Caco-2 (cell line): ENCODE data around the gene KRTAP5-4. TPM values are rescaled to one million over a fixed set of nuclear protein-coding genes. Genes with fewer than 3 reads are reported as not detected.
A peak's percentile ranks its signal among the peaks of the same experiment; 100 is the strongest.
"Not testable (repeated sequence)": the region's sequence is repeated elsewhere in the genome, so short reads cannot be mapped to it uniquely, and the experiment has no call there.

ENCODE experiments used
- BruUV-seq: library from RNA; stranded (reverse); fragments of 400-500 nt; replicated peaks from 2 replicates; lab custom pipeline; 2021; lab: Mats Ljungman, UMichigan
- CTCF ChIA-PET: fragments of 300-600 bp; sonication (Branson Sonifier 250); formaldehyde crosslinking; loops from one replicate; lab custom pipeline; 2022; ENCODE audit warnings: antibody characterized with exemption; lab: Charles Lee
- POLR2A ChIA-PET: fragments of 300-600 bp; sonication (Branson Sonifier 250); formaldehyde crosslinking; loops from one replicate; lab custom pipeline; 2022; ENCODE audit warnings: antibody characterized with exemption; lab: Charles Lee
- DNase-seq, 2 experiments: peaks; one replicate each; pipeline versions ENCODE4 v3.0.0 to v3.0.0-alpha.2; 2020 to 2022
- H3K27me3 ChIP-seq: replicated peaks from 2 replicates; pipeline ENCODE4 v1.6.0; 2011; ENCODE audit warnings: low read length; ENCODE audit not compliant: control insufficient read depth, insufficient read depth
- H3K36me3 ChIP-seq: 2 replicates; pipeline ENCODE4 v1.5.1; 2011; ENCODE audit warnings: low read length; ENCODE audit not compliant: control insufficient read depth, insufficient read depth
- H3K4me1 ChIP-seq: fragments of 250-450 bp; sonication (Bioruptor Pico); 2 replicates; pipeline ENCODE4 v1.5.1; 2020; ENCODE audit warnings: mild to moderate bottlenecking
- H3K4me3 ChIP-seq: 2 replicates; pipeline ENCODE4 v1.5.1; 2011; ENCODE audit warnings: low read depth, mild to moderate bottlenecking, control low read depth, low read length
- H3K9me3 ChIP-seq: fragments of 250-450 bp; sonication (Bioruptor Pico); 2 replicates; pipeline ENCODE4 v1.5.1; 2020; ENCODE audit warnings: mild to moderate bottlenecking, moderate library complexity
- H3K27ac Mint-ChIP-seq: one replicate; pipeline ENCODE4 v1.8.0; 2022; ENCODE audit warnings: mixed read lengths; ENCODE audit not compliant: unreplicated experiment
- H3K27me3 Mint-ChIP-seq: one replicate; pipeline ENCODE4 v1.8.0; 2022; ENCODE audit warnings: mixed read lengths; ENCODE audit not compliant: insufficient read depth, unreplicated experiment
- H3K36me3 Mint-ChIP-seq: one replicate; pipeline ENCODE4 v1.8.0; 2022; ENCODE audit warnings: mild to moderate bottlenecking, mixed read lengths; ENCODE audit not compliant: insufficient read depth, unreplicated experiment
- H3K4me1 Mint-ChIP-seq: one replicate; pipeline ENCODE4 v1.8.0; 2022; ENCODE audit warnings: low read depth, mixed read lengths; ENCODE audit not compliant: unreplicated experiment
- H3K4me3 Mint-ChIP-seq: one replicate; pipeline ENCODE4 v1.8.0; 2022; ENCODE audit warnings: mild to moderate bottlenecking, moderate library complexity, mixed read lengths; ENCODE audit not compliant: unreplicated experiment
- H3K9me3 Mint-ChIP-seq: one replicate; pipeline ENCODE4 v1.8.0; 2022; ENCODE audit warnings: mixed read lengths; ENCODE audit not compliant: unreplicated experiment
- CTCF ChIP-seq, 2 experiments: fragments of 200-600 bp in 1 of 2; IDR thresholded peaks; 1 replicate in 1 of 2; 2 replicates in 1 of 2; pipeline versions ENCODE4 v1.5.1 to v1.8.0; 2011 to 2022; ENCODE audit warnings: antibody characterized with exemption in 1 of 2, control low read depth in 1 of 2, inconsistent platforms in 1 of 2, low read depth in 1 of 2, low read length in 1 of 2, mild to moderate bottlenecking in 1 of 2, moderate library complexity in 1 of 2; ENCODE audit not compliant: insufficient read depth in 1 of 2, severe bottlenecking in 1 of 2, unreplicated experiment in 1 of 2
- intact Hi-C: fragments of 100-400 bp; cut with micrococcal nuclease; formaldehyde crosslinking; loops from one replicate; pipeline ENCODE4 v1.10.0; 2022; ENCODE audit not compliant: unreplicated experiment
- total RNA-seq: library from RNA; stranded (reverse); gene quantifications from 2 replicates; pipeline ENCODE4 v1.2.3, GENCODE V29; 2022

KRTAP5-4 gene
- total RNA-seq, 1 experiment from 2014 or later, result not detected

- no peaks in the 10 kb centered on the region for H3K36me3 Mint-ChIP-seq
- H3K4me1 Mint-ChIP-seq, result no peaks in the 10 kb centered on the region
- no peak for TF ChIP-seq CTCF (IDR thresholded peaks at IDR 0.05; ENCODE audit: insufficient read depth in 1 of 2, low read depth in 1 of 2, low read length in 1 of 2, severe bottlenecking in 1 of 2, unreplicated experiment in 1 of 2)
- DNase-seq, result no peak
- no TSS peak for BruUV-seq
- peaks cover 7% of the 10 kb centered on the region; the same call in 1 of the 2 replicates for H3K9me3 ChIP-seq
- no peak overlapping the region for H3K27ac Mint-ChIP-seq
- H3K4me1 ChIP-seq, result 0 out of 2 replicates have a peak, but pooled peaks cover 10% of the 10 kb centered on the region
- peaks cover 2% of the 10 kb centered on the region for H3K27me3 ChIP-seq
- no peaks in the 10 kb centered on the region for H3K36me3 ChIP-seq
- intact Hi-C loops, result no loop called here
- H3K27me3 Mint-ChIP-seq, result no peaks in the 10 kb centered on the region
- peaks cover 17% of the 10 kb centered on the region for H3K9me3 Mint-ChIP-seq
- H3K4me3 ChIP-seq, result no peak overlapping the region
- ChIA-PET POLR2A (no interaction called here), CTCF (interaction anchor here (1.6 kb wide), 1 partner anchor 30 kb away, joined by 9 read pairs; no protein-coding TSS in a partner anchor)
- H3K4me3 Mint-ChIP-seq, result no peak overlapping the region
Observed at GRCh38 chr11:1576825-1577224, 45.1 kb downstream of the KRTAP5-4 start.

GRCh38 chr11:1575756-1576155 lies 46.2 kb downstream of the KRTAP5-4 start:
- H3K4me3 Mint-ChIP-seq, result peak overlapping the region; percentile 29
- ChIA-PET CTCF (interaction anchor here (1.4 to 2.9 kb wide), 3 partner anchors 20 to 29 kb away, joined by 7 to 21 read pairs (median 9); no protein-coding TSS in a partner anchor), POLR2A (interaction anchor here (0.7 kb wide), 1 partner anchor 27 kb away, joined by 3 read pairs; no protein-coding TSS in a partner anchor)
- H3K4me3 ChIP-seq, BruUV-seq, DNase-seq, H3K36me3 Mint-ChIP-seq, H3K9me3 ChIP-seq, H3K36me3 ChIP-seq, H3K27me3 Mint-ChIP-seq, intact Hi-C loops, H3K4me1 ChIP-seq, H3K27me3 ChIP-seq, H3K4me1 Mint-ChIP-seq, H3K27ac Mint-ChIP-seq: not testable (repeated sequence)
- peaks cover 17% of the 10 kb centered on the region for H3K9me3 Mint-ChIP-seq

GRCh38 chr11:1574933-1575242 lies 47.0 kb downstream of the KRTAP5-4 start:
- intact Hi-C loops, result loop anchor here (1.0 to 5.0 kb wide), 3 partner anchors 21 to 463 kb away; no protein-coding TSS in a partner anchor
- CTCF ChIA-PET, result interaction anchor here (0.6 to 3.8 kb wide), 17 partner anchors 17 to 809 kb away, joined by 3 to 138 read pairs (median 4); partner anchors contain the start of genes BRSK2 and KRTAP5-2
- H3K36me3 ChIP-seq, result no peaks in the 10 kb centered on the region
- no peak for TF ChIP-seq CTCF (IDR thresholded peaks at IDR 0.05; ENCODE audit: insufficient read depth in 1 of 2, low read depth in 1 of 2, low read length in 1 of 2, severe bottlenecking in 1 of 2, unreplicated experiment in 1 of 2)
- POLR2A ChIA-PET, result no interaction called here
- peaks cover 7% of the 10 kb centered on the region; the same call in 1 of the 2 replicates for H3K9me3 ChIP-seq
- Mint-ChIP-seq H3K27me3 (no peaks in the 10 kb centered on the region), H3K4me1 (no peaks in the 10 kb centered on the region), H3K27ac (no peak overlapping the region), H3K4me3 (peak overlapping the region; percentile 70), H3K36me3 (no peaks in the 10 kb centered on the region), H3K9me3 (peaks cover 17% of the 10 kb centered on the region)
- no peak overlapping the region for H3K4me3 ChIP-seq
- H3K27me3 ChIP-seq, result peaks cover 2% of the 10 kb centered on the region
- BruUV-seq, result no TSS peak
- peaks cover 14% of the 10 kb centered on the region; the same call in 1 of the 2 replicates for H3K4me1 ChIP-seq
- DNase-seq, result no peak
